ENCODE results near the gene ABO.

DNA sequence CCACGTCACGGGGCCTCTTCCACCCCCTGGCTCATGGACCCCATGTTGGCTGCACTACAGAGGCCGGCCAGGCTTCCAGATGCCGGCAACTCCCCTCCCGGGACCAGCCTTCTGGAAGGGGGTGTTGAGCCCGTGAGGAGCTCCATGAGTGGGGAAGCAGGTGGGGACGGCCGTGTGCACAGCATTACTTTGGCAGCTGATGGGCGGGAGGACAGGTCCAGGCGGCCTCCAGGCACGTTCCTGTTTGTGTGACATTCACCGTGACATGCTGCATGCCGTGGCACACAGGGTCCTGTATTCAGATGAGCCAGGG, 29.1 kb upstream of the ABO start:
- TF ChIP-seq, protein P1, sequence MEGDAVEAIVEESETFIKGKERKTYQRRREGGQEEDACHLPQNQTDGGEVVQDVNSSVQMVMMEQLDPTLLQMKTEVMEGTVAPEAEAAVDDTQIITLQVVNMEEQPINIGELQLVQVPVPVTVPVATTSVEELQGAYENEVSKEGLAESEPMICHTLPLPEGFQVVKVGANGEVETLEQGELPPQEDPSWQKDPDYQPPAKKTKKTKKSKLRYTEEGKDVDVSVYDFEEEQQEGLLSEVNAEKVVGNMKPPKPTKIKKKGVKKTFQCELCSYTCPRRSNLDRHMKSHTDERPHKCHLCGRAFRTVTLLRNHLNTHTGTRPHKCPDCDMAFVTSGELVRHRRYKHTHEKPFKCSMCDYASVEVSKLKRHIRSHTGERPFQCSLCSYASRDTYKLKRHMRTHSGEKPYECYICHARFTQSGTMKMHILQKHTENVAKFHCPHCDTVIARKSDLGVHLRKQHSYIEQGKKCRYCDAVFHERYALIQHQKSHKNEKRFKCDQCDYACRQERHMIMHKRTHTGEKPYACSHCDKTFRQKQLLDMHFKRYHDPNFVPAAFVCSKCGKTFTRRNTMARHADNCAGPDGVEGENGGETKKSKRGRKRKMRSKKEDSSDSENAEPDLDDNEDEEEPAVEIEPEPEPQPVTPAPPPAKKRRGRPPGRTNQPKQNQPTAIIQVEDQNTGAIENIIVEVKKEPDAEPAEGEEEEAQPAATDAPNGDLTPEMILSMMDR (IDR thresholded peaks at IDR 0.05), result no peak
- TF ChIP-seq EP300 (IDR thresholded peaks at IDR 0.05), result no peak

Data from suprapubic skin (tissue), 3 donors.